SIG-M5 treated with dmso at 0.1 percent for 504 hours (cell line): ENCODE data around the gene SERPINF2.
"Not testable (repeated sequence)": the region's sequence is repeated elsewhere in the genome, so short reads cannot be mapped to it uniquely, and the experiment has no call there.

Experiments
- DNase-seq: peaks from one replicate; lab custom pipeline; 2025; ENCODE audit not compliant: unreplicated experiment; lab: John Stamatoyannopoulos, UW

SERPINF2 gene

GRCh38 chr17:1716076-1716911 is 26.4 kb upstream of the SERPINF2 start:
- peak; percentile 99 for DNase-seq

- DNase-seq = peak; percentile 99
Observed at GRCh38 chr17:1716912-1717695, 25.6 kb upstream of the SERPINF2 start.

- no peak for DNase-seq
Observed at GRCh38 chr17:1718362-1719165, 24.1 kb upstream of the SERPINF2 start.

- peak; percentile 34 for DNase-seq
Observed at GRCh38 chr17:1720856-1721386, 21.8 kb upstream of the SERPINF2 start.

GRCh38 chr17:1722022-1722421 is 20.6 kb upstream of the SERPINF2 start:
- DNase-seq = not testable (repeated sequence)

GRCh38 chr17:1724351-1724868 is 18.3 kb upstream of the SERPINF2 start, which contains the start of gene WDR81:
Gene WDR81, plus strand, starts transcription at chr17:1724704. Its CDS starts 256 bp downstream, at chr17:1724960.
- DNase-seq = peak; percentile 73

- DNase-seq = no peak
Observed at GRCh38 chr17:1724869-1725641, 17.6 kb upstream of the SERPINF2 start.

GRCh38 chr17:1725642-1726511 is 16.8 kb upstream of the SERPINF2 start:
- DNase-seq = no peak

- DNase-seq = no peak
Observed at GRCh38 chr17:1726626-1727257, 15.9 kb upstream of the SERPINF2 start.

- DNase-seq = no peak
Observed at GRCh38 chr17:1727258-1727789, 15.3 kb upstream of the SERPINF2 start.

- no peak for DNase-seq
Observed at GRCh38 chr17:1727876-1728630, 14.6 kb upstream of the SERPINF2 start.

- DNase-seq = no peak
Observed at GRCh38 chr17:1729966-1730325, 12.7 kb upstream of the SERPINF2 start.

- no peak for DNase-seq
Observed at GRCh38 chr17:1730326-1731193, 12.1 kb upstream of the SERPINF2 start.

- DNase-seq = no peak
Observed at GRCh38 chr17:1731194-1731506, 11.5 kb upstream of the SERPINF2 start.

- DNase-seq = no peak
Observed at GRCh38 chr17:1732241-1732832, 10.3 kb upstream of the SERPINF2 start.

GRCh38 chr17:1732833-1733321 is 9.8 kb upstream of the SERPINF2 start:
- no peak for DNase-seq
